HEK293 (cell line): ENCODE results near the gene IL36RN.

Source experiments
- CTCF ChIA-PET: fragments of 350-600 bp; formaldehyde crosslinking; extraction: SDS; loops from one replicate; lab custom pipeline; 2021; ENCODE audit warnings: antibody characterized with exemption; lab: Yijun Ruan, JAX
- POLR2A ChIA-PET: fragments of 300-600 bp; formaldehyde crosslinking; extraction: SDS; loops from one replicate; lab custom pipeline; 2020; ENCODE audit warnings: antibody characterized with exemption, inconsistent platforms; lab: Yijun Ruan, JAX
- H3K27ac ChIP-seq: fragments of 200-500 bp; sonication (Bioruptor generic); 2 replicates; pipeline ENCODE4 v1.5.1; 2014; ENCODE audit warnings: low read depth, low read length, control low read depth, inconsistent platforms; ENCODE audit errors: extremely low read depth
- H3K36me3 ChIP-seq, 2 experiments: fragments of 200-500 bp in 1 of 2; sonication (Bioruptor generic) in 1 of 2; 1 replicate in 1 of 2; 2 replicates in 1 of 2; pipeline ENCODE4 v1.5.1; 2014 to 2017; ENCODE audit warnings: inconsistent platforms in 2 of 2, low read length in 2 of 2; ENCODE audit not compliant: control insufficient read depth in 2 of 2, insufficient read depth in 1 of 2
- H3K4me1 ChIP-seq: fragments of 200-500 bp; sonication (Bioruptor generic); 2 replicates; pipeline ENCODE4 v1.5.1; 2014; ENCODE audit warnings: mild to moderate bottlenecking, low read length, inconsistent platforms; ENCODE audit not compliant: control insufficient read depth, insufficient read depth
- H3K4me3 ChIP-seq: 2 replicates; pipeline ENCODE4 v1.5.1; 2011; ENCODE audit warnings: low read depth, mild to moderate bottlenecking, control low read depth, low read length, moderate library complexity
- H3K9me3 ChIP-seq: fragments of 200-500 bp; sonication (Bioruptor generic); 2 replicates; pipeline ENCODE4 v1.5.1; 2014; ENCODE audit warnings: low read depth, low read length, inconsistent platforms; ENCODE audit not compliant: control insufficient read depth, insufficient read depth
- BCL11B ChIP-seq: fragments of 450-650 bp; formaldehyde crosslinking; IDR thresholded peaks from 2 replicates; pipeline ENCODE4 v1.5.1; 2016; ENCODE audit warnings: low read depth, missing biosample characterization, missing genetic modification characterization
- HOXA7 ChIP-seq: sonication (generic); formaldehyde crosslinking; IDR thresholded peaks from 2 replicates; pipeline ENCODE4 v1.8.1; 2022; ENCODE audit warnings: missing genetic modification reagents, borderline replicate concordance
- HOXD13 ChIP-seq: sonication (generic); formaldehyde crosslinking; IDR thresholded peaks from 2 replicates; pipeline ENCODE4 v1.8.0; 2022; ENCODE audit warnings: missing genetic modification reagents, borderline replicate concordance
- SP2 ChIP-seq: fragments of 450-650 bp; formaldehyde crosslinking; IDR thresholded peaks from 2 replicates; pipeline ENCODE4 v1.5.1; 2016; ENCODE audit warnings: missing biosample characterization, missing genetic modification characterization
- SP7 ChIP-seq: fragments of 450-650 bp; formaldehyde crosslinking; IDR thresholded peaks from 2 replicates; pipeline ENCODE4 v1.5.1; 2016; ENCODE audit warnings: missing biosample characterization, missing genetic modification characterization
- ZBTB7A ChIP-seq: fragments of 450-650 bp; formaldehyde crosslinking; IDR thresholded peaks from 2 replicates; pipeline ENCODE4 v1.5.1; 2016; ENCODE audit warnings: low read depth, missing biosample characterization, missing genetic modification characterization
- ZFP3 ChIP-seq: fragments of 450-650 bp; formaldehyde crosslinking; IDR thresholded peaks from 2 replicates; pipeline ENCODE4 v1.5.1; 2016; ENCODE audit warnings: low read depth, missing biosample characterization, missing genetic modification characterization
- ZFP37 ChIP-seq: fragments of 450-650 bp; formaldehyde crosslinking; IDR thresholded peaks from 2 replicates; pipeline ENCODE4 v1.5.1; 2016; ENCODE audit warnings: missing biosample characterization, missing genetic modification characterization
- ZNF112 ChIP-seq: fragments of 450-650 bp; formaldehyde crosslinking; IDR thresholded peaks from 2 replicates; pipeline ENCODE4 v1.5.0; 2017; ENCODE audit warnings: missing biosample characterization, missing genetic modification characterization
- ZNF114 ChIP-seq: fragments of 450-650 bp; formaldehyde crosslinking; IDR thresholded peaks from 2 replicates; pipeline ENCODE4 v1.5.0; 2017; ENCODE audit warnings: missing biosample characterization, missing genetic modification characterization
- ZNF121 ChIP-seq: fragments of 450-650 bp; formaldehyde crosslinking; IDR thresholded peaks from 2 replicates; pipeline ENCODE4 v1.5.1; 2016; ENCODE audit warnings: missing biosample characterization, missing genetic modification characterization
- ZNF19 ChIP-seq: fragments of 450-650 bp; formaldehyde crosslinking; IDR thresholded peaks from 2 replicates; pipeline ENCODE4; 2016; ENCODE audit warnings: missing biosample characterization, missing genetic modification characterization, low read depth
- ZNF239 ChIP-seq: fragments of 450-650 bp; formaldehyde crosslinking; IDR thresholded peaks from 2 replicates; pipeline ENCODE4 v1.5.1; 2016; ENCODE audit warnings: missing biosample characterization, missing genetic modification characterization
- ZNF302 ChIP-seq: fragments of 450-650 bp; formaldehyde crosslinking; IDR thresholded peaks from 2 replicates; pipeline ENCODE4 v1.5.1; 2016; ENCODE audit warnings: missing biosample characterization, missing genetic modification characterization, low read depth
- ZNF571 ChIP-seq: fragments of 450-650 bp; formaldehyde crosslinking; IDR thresholded peaks from 2 replicates; pipeline ENCODE4 v1.5.0; 2017; ENCODE audit warnings: missing biosample characterization, missing genetic modification characterization
- ZNF596 ChIP-seq: fragments of 450-650 bp; IDR thresholded peaks from 2 replicates; pipeline ENCODE4 v1.5.0; 2018; ENCODE audit warnings: missing biosample characterization, mild to moderate bottlenecking, missing genetic modification characterization, moderate library complexity
- ZNF654 ChIP-seq: fragments of 450-650 bp; formaldehyde crosslinking; IDR thresholded peaks from 2 replicates; pipeline ENCODE4 v1.5.1; 2016; ENCODE audit warnings: low read depth, missing biosample characterization, missing genetic modification characterization
- ZNF791 ChIP-seq: fragments of 450-650 bp; formaldehyde crosslinking; IDR thresholded peaks from 2 replicates; pipeline ENCODE4 v1.5.1; 2016; ENCODE audit warnings: missing biosample characterization, missing genetic modification characterization
- ZXDB ChIP-seq: fragments of 450-650 bp; formaldehyde crosslinking; IDR thresholded peaks from 2 replicates; pipeline ENCODE4 v1.5.1; 2016; ENCODE audit warnings: missing biosample characterization, missing genetic modification characterization
- TF ChIP-seq, protein P1 (sequence below): fragments of 450-650 bp; formaldehyde crosslinking; IDR thresholded peaks from 2 replicates; pipeline ENCODE4 v1.5.1; 2016; ENCODE audit warnings: missing biosample characterization, missing genetic modification characterization
- TF ChIP-seq, protein P2 (sequence below): fragments of 450-650 bp; formaldehyde crosslinking; IDR thresholded peaks from 2 replicates; pipeline ENCODE4 v1.5.1; 2017; ENCODE audit warnings: missing biosample characterization, missing genetic modification characterization
- TF ChIP-seq, protein P3 (sequence below): fragments of 450-650 bp; formaldehyde crosslinking; IDR thresholded peaks from 2 replicates; pipeline ENCODE4 v1.5.1; 2016; ENCODE audit warnings: missing biosample characterization, missing genetic modification characterization
- TF ChIP-seq, protein P4 (sequence below): fragments of 450-650 bp; formaldehyde crosslinking; IDR thresholded peaks from 2 replicates; pipeline ENCODE4 v1.5.1; 2016; ENCODE audit warnings: missing biosample characterization, missing genetic modification characterization

The IL36RN gene

DNA sequence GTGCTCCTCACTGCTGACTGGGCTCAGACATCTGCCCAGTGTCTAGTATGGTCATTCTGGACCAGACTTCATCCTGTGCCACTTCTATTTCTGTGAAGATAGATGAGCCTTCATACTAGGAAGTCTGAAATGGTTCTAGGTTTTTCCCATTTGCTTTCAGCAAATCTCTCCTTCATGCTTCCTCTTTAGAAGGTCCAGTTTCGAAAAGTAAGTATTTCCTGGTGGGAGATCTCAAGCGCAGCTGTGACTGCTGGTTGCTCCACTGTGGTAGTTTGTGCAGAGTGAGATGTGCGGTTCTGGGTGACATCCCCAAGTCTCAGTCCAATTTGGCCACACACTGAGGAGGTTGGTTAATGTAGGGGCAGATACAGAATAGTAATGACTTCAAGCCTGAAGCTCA lies 20.7 kb upstream of the IL36RN start (continued):
- TF ChIP-seq, protein P1, sequence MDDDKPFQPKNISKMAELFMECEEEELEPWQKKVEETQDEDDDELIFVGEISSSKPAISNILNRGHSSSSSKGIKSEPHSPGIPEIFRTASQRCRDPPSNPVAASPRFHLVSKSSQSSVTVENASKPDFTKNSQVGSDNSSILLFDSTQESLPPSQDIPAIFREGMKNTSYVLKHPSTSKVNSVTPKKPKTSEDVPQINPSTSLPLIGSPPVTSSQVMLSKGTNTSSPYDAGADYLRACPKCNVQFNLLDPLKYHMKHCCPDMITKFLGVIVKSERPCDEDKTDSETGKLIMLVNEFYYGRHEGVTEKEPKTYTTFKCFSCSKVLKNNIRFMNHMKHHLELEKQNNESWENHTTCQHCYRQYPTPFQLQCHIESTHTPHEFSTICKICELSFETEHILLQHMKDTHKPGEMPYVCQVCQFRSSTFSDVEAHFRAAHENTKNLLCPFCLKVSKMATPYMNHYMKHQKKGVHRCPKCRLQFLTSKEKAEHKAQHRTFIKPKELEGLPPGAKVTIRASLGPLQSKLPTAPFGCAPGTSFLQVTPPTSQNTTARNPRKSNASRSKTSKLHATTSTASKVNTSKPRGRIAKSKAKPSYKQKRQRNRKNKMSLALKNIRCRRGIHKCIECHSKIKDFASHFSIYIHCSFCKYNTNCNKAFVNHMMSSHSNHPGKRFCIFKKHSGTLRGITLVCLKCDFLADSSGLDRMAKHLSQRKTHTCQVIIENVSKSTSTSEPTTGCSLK (tag by site-specific recombination): no peak
- TF ChIP-seq SP2 (tag by site-specific recombination): no peak
- TF ChIP-seq, all 188 proteins: peak for 0

DNA sequence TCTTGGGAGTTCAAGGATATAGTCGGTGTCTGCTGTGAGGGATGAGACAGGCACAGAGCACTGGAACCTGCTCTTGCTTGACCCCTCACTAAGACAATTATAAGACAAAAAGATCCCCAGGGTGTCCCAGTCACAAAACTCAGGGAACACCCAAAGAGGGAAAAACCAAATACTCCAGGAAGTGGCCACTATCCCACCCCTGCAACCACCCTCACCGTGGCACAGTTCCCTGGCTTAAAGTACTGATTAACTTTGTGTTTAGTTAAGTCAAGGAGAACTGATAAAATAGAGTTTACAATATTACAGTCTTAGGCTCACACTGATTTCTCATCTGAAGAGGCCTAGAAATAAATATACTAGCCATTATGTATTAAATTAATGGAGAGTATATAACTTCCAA lies 19.8 kb upstream of the IL36RN start:
- Histone ChIP-seq H3K27ac (no peak overlapping the region), H3K4me3 (no peak overlapping the region), H3K9me3 (no peaks in the 10 kb centered on the region), H3K4me1 (no peaks in the 10 kb centered on the region), H3K36me3 (no peaks in the 10 kb centered on the region)
- ChIA-PET CTCF (no interaction called here), POLR2A (no interaction called here)
- TF ChIP-seq, protein P2, sequence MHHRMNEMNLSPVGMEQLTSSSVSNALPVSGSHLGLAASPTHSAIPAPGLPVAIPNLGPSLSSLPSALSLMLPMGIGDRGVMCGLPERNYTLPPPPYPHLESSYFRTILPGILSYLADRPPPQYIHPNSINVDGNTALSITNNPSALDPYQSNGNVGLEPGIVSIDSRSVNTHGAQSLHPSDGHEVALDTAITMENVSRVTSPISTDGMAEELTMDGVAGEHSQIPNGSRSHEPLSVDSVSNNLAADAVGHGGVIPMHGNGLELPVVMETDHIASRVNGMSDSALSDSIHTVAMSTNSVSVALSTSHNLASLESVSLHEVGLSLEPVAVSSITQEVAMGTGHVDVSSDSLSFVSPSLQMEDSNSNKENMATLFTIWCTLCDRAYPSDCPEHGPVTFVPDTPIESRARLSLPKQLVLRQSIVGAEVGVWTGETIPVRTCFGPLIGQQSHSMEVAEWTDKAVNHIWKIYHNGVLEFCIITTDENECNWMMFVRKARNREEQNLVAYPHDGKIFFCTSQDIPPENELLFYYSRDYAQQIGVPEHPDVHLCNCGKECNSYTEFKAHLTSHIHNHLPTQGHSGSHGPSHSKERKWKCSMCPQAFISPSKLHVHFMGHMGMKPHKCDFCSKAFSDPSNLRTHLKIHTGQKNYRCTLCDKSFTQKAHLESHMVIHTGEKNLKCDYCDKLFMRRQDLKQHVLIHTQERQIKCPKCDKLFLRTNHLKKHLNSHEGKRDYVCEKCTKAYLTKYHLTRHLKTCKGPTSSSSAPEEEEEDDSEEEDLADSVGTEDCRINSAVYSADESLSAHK (tag by site-specific recombination): no peak
- no peak for TF ChIP-seq ZNF571 (tag by site-specific recombination)
- TF ChIP-seq ZNF239 (tag by site-specific recombination): no peak
- TF ChIP-seq, protein P3, sequence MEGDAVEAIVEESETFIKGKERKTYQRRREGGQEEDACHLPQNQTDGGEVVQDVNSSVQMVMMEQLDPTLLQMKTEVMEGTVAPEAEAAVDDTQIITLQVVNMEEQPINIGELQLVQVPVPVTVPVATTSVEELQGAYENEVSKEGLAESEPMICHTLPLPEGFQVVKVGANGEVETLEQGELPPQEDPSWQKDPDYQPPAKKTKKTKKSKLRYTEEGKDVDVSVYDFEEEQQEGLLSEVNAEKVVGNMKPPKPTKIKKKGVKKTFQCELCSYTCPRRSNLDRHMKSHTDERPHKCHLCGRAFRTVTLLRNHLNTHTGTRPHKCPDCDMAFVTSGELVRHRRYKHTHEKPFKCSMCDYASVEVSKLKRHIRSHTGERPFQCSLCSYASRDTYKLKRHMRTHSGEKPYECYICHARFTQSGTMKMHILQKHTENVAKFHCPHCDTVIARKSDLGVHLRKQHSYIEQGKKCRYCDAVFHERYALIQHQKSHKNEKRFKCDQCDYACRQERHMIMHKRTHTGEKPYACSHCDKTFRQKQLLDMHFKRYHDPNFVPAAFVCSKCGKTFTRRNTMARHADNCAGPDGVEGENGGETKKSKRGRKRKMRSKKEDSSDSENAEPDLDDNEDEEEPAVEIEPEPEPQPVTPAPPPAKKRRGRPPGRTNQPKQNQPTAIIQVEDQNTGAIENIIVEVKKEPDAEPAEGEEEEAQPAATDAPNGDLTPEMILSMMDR (tag by site-specific recombination): no peak
- no peak for TF ChIP-seq ZNF112 (tag by site-specific recombination)

DNA sequence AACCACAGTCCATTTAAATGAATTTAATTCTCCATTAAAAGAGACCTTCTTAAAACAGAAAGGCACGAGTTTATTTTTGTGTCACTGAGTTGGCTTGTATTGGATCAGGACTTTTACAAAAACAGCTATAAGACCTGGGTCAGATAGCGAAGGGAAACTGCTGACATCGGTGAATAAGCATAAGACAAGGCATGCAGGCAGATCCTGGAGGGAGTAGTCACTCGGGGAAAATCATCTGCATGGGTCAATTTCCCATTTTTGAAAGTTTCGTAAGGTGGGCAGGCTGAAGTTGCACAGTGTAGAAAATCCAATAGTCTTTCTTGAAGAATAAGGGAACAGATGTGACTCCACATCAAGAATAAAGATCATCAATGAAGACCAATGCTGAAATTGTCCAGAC lies 19.3 kb upstream of the IL36RN start:
- Histone ChIP-seq H3K4me1 (no peaks in the 10 kb centered on the region), H3K27ac (no peak overlapping the region), H3K36me3 (no peaks in the 10 kb centered on the region)
- TF ChIP-seq ZNF596 (tag by site-specific recombination) (no peak), ZXDB (no peak), ZBTB7A (tag by site-specific recombination) (no peak), BCL11B (tag by site-specific recombination) (no peak), ZFP37 (tag by site-specific recombination) (no peak), ZNF302 (no peak), ZNF791 (tag by site-specific recombination) (no peak), HOXA7 (CRISPR knock-in tag) (no peak), HOXD13 (no peak), SP7 (tag by site-specific recombination) (no peak), ZNF19 (tag by site-specific recombination) (no peak), ZNF571 (tag by site-specific recombination) (no peak), ZFP3 (tag by site-specific recombination) (no peak), ZNF121 (tag by site-specific recombination) (no peak), ZNF114 (tag by site-specific recombination) (no peak), ZNF654 (no peak)
- TF ChIP-seq, protein P4, sequence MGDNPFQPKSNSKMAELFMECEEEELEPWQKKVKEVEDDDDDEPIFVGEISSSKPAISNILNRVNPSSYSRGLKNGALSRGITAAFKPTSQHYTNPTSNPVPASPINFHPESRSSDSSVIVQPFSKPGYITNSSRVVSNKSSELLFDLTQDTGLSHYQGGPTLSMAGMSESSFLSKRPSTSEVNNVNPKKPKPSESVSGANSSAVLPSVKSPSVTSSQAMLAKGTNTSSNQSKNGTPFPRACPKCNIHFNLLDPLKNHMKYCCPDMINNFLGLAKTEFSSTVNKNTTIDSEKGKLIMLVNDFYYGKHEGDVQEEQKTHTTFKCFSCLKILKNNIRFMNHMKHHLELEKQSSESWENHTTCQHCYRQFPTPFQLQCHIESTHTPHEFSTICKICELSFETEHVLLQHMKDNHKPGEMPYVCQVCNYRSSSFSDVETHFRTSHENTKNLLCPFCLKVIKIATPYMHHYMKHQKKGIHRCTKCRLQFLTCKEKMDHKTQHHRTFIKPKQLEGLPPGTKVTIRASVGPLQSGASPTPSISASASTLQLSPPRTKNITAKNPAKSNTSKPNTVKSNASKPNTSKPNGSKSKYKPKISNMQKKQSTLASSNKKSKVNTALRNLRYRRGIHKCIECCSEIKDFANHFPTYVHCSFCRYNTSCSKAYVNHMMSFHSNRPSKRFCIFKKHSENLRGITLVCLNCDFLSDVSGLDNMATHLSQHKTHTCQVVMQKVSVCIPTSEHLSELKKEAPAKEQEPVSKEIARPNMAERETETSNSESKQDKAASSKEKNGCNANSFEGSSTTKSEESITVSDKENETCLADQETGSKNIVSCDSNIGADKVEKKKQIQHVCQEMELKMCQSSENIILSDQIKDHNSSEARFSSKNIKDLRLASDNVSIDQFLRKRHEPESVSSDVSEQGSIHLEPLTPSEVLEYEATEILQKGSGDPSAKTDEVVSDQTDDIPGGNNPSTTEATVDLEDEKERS (tag by site-specific recombination): no peak
- TF ChIP-seq, all 188 proteins: peak for 0
- CTCF ChIA-PET: interaction anchor here (0.6 kb wide), 1 partner anchor 356 kb away, joined by 5 read pairs; no protein-coding TSS in a partner anchor
- no peaks in the 10 kb centered on the region for H3K9me3 ChIP-seq
- no peak overlapping the region for H3K4me3 ChIP-seq
- POLR2A ChIA-PET: no interaction called here
